HUES48 (cell line): ENCODE measurements around the gene FAIM.
"Not testable (repeated sequence)": the region's sequence is repeated elsewhere in the genome, so short reads cannot be mapped to it uniquely, and the experiment has no call there.

ENCODE experiments used
- H3K27ac ChIP-seq: one replicate; pipeline ENCODE4 v1.7.0; 2013; ENCODE audit warnings: low read depth, low read length, inconsistent platforms
- H3K27me3 ChIP-seq: 2 replicates; pipeline ENCODE4 v1.6.1; 2013; ENCODE audit warnings: mild to moderate bottlenecking, low read length; ENCODE audit not compliant: control insufficient read depth, insufficient read depth
- H3K36me3 ChIP-seq: 2 replicates; pipeline ENCODE4 v1.6.1; 2013; ENCODE audit warnings: low read length; ENCODE audit not compliant: control insufficient read depth, insufficient read depth
- H3K4me1 ChIP-seq: 2 replicates; pipeline ENCODE4 v1.6.1; 2013; ENCODE audit warnings: mild to moderate bottlenecking, low read length; ENCODE audit not compliant: control insufficient read depth, insufficient read depth
- H3K4me3 ChIP-seq: 2 replicates; pipeline ENCODE4 v1.5.1; 2013; ENCODE audit warnings: mild to moderate bottlenecking, low read depth, low read length
- H3K9ac ChIP-seq: 2 replicates; pipeline ENCODE4 v1.6.1; 2013; ENCODE audit warnings: mild to moderate bottlenecking, low read depth, low read length, moderate library complexity
- H3K9me3 ChIP-seq: 2 replicates; pipeline ENCODE4 v1.6.1; 2013; ENCODE audit warnings: low read length; ENCODE audit not compliant: control insufficient read depth, insufficient read depth

The FAIM gene

GRCh38 chr3:138680974-138681373, 72.4 kb downstream of the FAIM start:
- peaks cover 30% of the 10 kb centered on the region for H3K36me3 ChIP-seq
- H3K4me3 ChIP-seq, H3K27me3 ChIP-seq, H3K9me3 ChIP-seq, H3K27ac ChIP-seq, H3K4me1 ChIP-seq, H3K9ac ChIP-seq: not testable (repeated sequence)

DNA sequence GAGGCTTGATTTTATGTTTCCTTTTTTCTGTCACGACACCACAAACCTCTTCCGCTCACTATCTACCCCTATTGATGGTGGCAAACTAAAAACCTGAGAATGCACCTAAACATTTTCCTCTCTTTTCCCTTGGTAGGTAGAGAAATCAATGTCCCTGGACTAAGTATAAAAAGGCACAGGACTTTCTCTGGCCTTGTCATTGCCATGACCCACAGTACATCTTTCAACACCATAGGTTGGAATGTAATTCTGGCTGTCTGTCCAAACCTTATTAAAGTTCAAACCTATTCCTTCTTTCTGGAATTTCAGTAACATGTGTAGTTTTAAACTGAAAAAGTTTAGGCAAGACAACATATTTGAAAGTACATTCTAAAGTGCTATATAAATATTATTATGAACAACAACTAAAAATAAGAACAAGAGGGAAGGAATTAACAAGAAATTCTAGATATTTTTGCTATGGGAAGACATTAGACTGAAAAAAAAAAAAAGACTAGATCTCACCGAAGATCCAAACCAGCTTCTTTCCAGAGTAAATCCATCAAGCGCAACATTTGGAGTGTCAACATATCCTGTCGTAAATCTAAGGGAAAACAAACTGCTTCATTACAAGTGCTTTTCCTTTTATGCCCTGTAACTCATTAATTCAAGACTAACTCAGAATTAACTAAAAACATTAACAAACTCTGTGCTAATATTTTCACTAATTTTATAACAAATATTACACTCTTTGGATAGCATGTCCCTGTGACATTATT, 73.1 kb downstream of the FAIM start:
- Histone ChIP-seq H3K36me3 (peaks cover 33% of the 10 kb centered on the region), H3K27me3 (no peaks in the 10 kb centered on the region), H3K27ac (no peak overlapping the region), H3K9ac (no peak overlapping the region), H3K9me3 (no peaks in the 10 kb centered on the region), H3K4me3 (no peak overlapping the region), H3K4me1 (no peaks in the 10 kb centered on the region)

DNA sequence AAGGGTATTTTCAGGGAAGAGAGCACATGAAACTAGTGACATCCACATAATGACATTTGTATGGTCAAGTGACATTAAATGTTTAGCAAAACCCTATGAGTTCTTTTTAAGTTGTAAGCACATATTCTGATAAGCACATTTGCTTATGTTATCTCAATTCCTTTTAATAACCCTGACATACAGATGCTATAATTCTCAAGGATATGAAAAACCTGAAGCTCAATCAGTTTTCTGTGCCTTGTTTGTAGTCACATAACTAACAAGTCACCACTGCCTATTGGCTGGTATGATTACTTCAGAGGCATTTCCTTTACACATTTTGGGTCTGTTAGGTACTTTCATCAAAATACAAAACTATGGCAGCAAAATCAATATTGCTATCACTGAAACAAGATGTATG, 74.1 kb downstream of the FAIM start:
- Histone ChIP-seq H3K4me3 (no peak overlapping the region), H3K9me3 (no peaks in the 10 kb centered on the region), H3K4me1 (no peaks in the 10 kb centered on the region), H3K27me3 (no peaks in the 10 kb centered on the region), H3K27ac (no peak overlapping the region), H3K36me3 (peaks cover 39% of the 10 kb centered on the region), H3K9ac (no peak overlapping the region)
